WTC11 (cell line): ENCODE measurements around the gene MORN1.

ENCODE experiments used
- ATF1 ChIP-seq: sonication (generic); formaldehyde crosslinking; IDR thresholded peaks from 2 replicates; pipeline ENCODE4 v1.8.1; 2023; ENCODE audit warnings: mild to moderate bottlenecking, moderate library complexity, missing genetic modification reagents
- CBFB ChIP-seq: sonication (generic); formaldehyde crosslinking; IDR thresholded peaks from 2 replicates; pipeline ENCODE4 v1.8.1; 2022; ENCODE audit warnings: mild to moderate bottlenecking, low read depth, missing genetic modification reagents
- FOXJ3 ChIP-seq: sonication (generic); formaldehyde crosslinking; IDR thresholded peaks from 2 replicates; pipeline ENCODE4 v1.9.0; 2021; ENCODE audit warnings: missing genetic modification reagents, mild to moderate bottlenecking, borderline replicate concordance
- NR2C2 ChIP-seq: sonication (generic); formaldehyde crosslinking; IDR thresholded peaks from 2 replicates; pipeline ENCODE4 v1.8.0; 2022; ENCODE audit warnings: mild to moderate bottlenecking, missing genetic modification reagents
- NR3C1 ChIP-seq: sonication (generic); formaldehyde crosslinking; conservative IDR thresholded peaks from 2 replicates; pipeline ENCODE4 v1.8.1; 2023; ENCODE audit warnings: low read depth, mild to moderate bottlenecking, missing genetic modification reagents
- SP1 ChIP-seq: sonication (generic); formaldehyde crosslinking; conservative IDR thresholded peaks from 2 replicates; pipeline ENCODE4 v1.8.1; 2022; ENCODE audit warnings: missing genetic modification reagents
- TEAD4 ChIP-seq: sonication (generic); formaldehyde crosslinking; IDR thresholded peaks from 2 replicates; pipeline ENCODE4 v1.8.0; 2022; ENCODE audit warnings: mild to moderate bottlenecking, missing genetic modification reagents
- ZNF138 ChIP-seq: sonication (generic); formaldehyde crosslinking; conservative IDR thresholded peaks from 2 replicates; pipeline ENCODE4 v1.8.1; 2022; ENCODE audit warnings: mild to moderate bottlenecking, moderate library complexity, missing genetic modification reagents
- TF ChIP-seq, protein P1 (sequence below): sonication (generic); formaldehyde crosslinking; conservative IDR thresholded peaks from 2 replicates; pipeline ENCODE4 v1.8.1; 2023; ENCODE audit warnings: mild to moderate bottlenecking, low read depth, missing genetic modification reagents, moderate library complexity
- TF ChIP-seq, protein P2 (sequence below): sonication (generic); formaldehyde crosslinking; IDR thresholded peaks from 2 replicates; pipeline ENCODE4 v1.8.1; 2022; ENCODE audit warnings: mild to moderate bottlenecking, missing genetic modification reagents, moderate library complexity, borderline replicate concordance
- TF ChIP-seq, protein P3 (sequence below): fragments of 200-600 bp; IDR thresholded peaks from 2 replicates; pipeline ENCODE4 v1.8.0; 2022; ENCODE audit warnings: antibody characterized with exemption
- TF ChIP-seq, protein P4 (sequence below): sonication (generic); formaldehyde crosslinking; IDR thresholded peaks from 2 replicates; pipeline ENCODE4 v1.8.1; 2022; ENCODE audit warnings: low read depth, missing genetic modification reagents, borderline replicate concordance

DNA sequence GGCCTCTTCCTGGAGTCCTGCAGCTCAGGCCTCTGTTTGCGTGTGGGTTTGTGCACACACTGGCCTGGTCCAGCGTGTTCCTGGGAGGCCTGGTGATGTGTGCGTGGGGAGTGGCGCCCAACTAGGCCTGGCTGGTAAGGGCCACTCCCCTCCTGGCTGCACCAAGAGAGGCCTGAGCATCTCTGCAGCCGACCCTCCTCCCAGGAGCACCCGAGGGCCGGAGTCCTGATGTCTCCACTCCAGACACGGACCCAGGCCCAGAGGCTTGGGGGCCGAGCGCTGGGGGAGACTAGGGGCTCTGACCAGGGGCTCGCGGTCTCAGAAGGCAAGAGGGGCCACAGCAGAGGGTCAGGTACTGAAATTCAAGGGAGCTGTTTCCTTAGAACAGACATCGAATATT is 33.3 kb downstream of the MORN1 start:
- TF ChIP-seq, protein P1, sequence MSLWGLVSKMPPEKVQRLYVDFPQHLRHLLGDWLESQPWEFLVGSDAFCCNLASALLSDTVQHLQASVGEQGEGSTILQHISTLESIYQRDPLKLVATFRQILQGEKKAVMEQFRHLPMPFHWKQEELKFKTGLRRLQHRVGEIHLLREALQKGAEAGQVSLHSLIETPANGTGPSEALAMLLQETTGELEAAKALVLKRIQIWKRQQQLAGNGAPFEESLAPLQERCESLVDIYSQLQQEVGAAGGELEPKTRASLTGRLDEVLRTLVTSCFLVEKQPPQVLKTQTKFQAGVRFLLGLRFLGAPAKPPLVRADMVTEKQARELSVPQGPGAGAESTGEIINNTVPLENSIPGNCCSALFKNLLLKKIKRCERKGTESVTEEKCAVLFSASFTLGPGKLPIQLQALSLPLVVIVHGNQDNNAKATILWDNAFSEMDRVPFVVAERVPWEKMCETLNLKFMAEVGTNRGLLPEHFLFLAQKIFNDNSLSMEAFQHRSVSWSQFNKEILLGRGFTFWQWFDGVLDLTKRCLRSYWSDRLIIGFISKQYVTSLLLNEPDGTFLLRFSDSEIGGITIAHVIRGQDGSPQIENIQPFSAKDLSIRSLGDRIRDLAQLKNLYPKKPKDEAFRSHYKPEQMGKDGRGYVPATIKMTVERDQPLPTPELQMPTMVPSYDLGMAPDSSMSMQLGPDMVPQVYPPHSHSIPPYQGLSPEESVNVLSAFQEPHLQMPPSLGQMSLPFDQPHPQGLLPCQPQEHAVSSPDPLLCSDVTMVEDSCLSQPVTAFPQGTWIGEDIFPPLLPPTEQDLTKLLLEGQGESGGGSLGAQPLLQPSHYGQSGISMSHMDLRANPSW (CRISPR knock-in tag): no peak
- TF ChIP-seq, protein P2, sequence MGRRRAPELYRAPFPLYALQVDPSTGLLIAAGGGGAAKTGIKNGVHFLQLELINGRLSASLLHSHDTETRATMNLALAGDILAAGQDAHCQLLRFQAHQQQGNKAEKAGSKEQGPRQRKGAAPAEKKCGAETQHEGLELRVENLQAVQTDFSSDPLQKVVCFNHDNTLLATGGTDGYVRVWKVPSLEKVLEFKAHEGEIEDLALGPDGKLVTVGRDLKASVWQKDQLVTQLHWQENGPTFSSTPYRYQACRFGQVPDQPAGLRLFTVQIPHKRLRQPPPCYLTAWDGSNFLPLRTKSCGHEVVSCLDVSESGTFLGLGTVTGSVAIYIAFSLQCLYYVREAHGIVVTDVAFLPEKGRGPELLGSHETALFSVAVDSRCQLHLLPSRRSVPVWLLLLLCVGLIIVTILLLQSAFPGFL (CRISPR knock-in tag): no peak
- TF ChIP-seq ATF1: no peak
- TF ChIP-seq, protein P3, sequence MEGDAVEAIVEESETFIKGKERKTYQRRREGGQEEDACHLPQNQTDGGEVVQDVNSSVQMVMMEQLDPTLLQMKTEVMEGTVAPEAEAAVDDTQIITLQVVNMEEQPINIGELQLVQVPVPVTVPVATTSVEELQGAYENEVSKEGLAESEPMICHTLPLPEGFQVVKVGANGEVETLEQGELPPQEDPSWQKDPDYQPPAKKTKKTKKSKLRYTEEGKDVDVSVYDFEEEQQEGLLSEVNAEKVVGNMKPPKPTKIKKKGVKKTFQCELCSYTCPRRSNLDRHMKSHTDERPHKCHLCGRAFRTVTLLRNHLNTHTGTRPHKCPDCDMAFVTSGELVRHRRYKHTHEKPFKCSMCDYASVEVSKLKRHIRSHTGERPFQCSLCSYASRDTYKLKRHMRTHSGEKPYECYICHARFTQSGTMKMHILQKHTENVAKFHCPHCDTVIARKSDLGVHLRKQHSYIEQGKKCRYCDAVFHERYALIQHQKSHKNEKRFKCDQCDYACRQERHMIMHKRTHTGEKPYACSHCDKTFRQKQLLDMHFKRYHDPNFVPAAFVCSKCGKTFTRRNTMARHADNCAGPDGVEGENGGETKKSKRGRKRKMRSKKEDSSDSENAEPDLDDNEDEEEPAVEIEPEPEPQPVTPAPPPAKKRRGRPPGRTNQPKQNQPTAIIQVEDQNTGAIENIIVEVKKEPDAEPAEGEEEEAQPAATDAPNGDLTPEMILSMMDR: no peak
- no peak for TF ChIP-seq TEAD4 (CRISPR knock-in tag)
- TF ChIP-seq, protein P4, sequence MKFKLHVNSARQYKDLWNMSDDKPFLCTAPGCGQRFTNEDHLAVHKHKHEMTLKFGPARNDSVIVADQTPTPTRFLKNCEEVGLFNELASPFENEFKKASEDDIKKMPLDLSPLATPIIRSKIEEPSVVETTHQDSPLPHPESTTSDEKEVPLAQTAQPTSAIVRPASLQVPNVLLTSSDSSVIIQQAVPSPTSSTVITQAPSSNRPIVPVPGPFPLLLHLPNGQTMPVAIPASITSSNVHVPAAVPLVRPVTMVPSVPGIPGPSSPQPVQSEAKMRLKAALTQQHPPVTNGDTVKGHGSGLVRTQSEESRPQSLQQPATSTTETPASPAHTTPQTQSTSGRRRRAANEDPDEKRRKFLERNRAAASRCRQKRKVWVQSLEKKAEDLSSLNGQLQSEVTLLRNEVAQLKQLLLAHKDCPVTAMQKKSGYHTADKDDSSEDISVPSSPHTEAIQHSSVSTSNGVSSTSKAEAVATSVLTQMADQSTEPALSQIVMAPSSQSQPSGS: no peak
- TF ChIP-seq FOXJ3: no peak
- no peak for TF ChIP-seq NR2C2 (CRISPR knock-in tag)
- no peak for TF ChIP-seq ZNF138 (CRISPR knock-in tag)
- TF ChIP-seq SP1 (CRISPR knock-in tag): no peak
- TF ChIP-seq NR3C1 (CRISPR knock-in tag): no peak
- no peak for TF ChIP-seq CBFB (CRISPR knock-in tag)
